GOT3 (cell line): Measurements from ENCODE around the gene IQCE.

Experiments
- DNase-seq: peaks from one replicate; lab custom pipeline; 2025; ENCODE audit warnings: mixed read lengths; lab: John Stamatoyannopoulos, UW

Gene IQCE

GRCh38 chr7:2663121-2663886, 104.5 kb downstream of the IQCE start:
- no peak for DNase-seq

GRCh38 chr7:2663960-2664359, 105.2 kb downstream of the IQCE start:
- no peak for DNase-seq
